Effector memory CD4-positive, alpha-beta T cell (primary cell): Measurements from ENCODE around the gene PNLIPRP1.

Experiments
- DNase-seq, 3 donors: peaks; one replicate each; pipeline ENCODE4 v3.0.0-alpha.2; 2020
- H3K27ac ChIP-seq: 2 replicates; pipeline ENCODE4 v1.7.0; 2013; ENCODE audit warnings: mild to moderate bottlenecking, low read length, moderate library complexity; ENCODE audit not compliant: insufficient read depth, poor library complexity, severe bottlenecking
- H3K27me3 ChIP-seq: replicated peaks from 2 replicates; pipeline ENCODE4 v1.7.0; 2013; ENCODE audit warnings: mild to moderate bottlenecking, low read length; ENCODE audit not compliant: insufficient read depth, control insufficient read depth, poor library complexity, severe bottlenecking
- H3K36me3 ChIP-seq: 2 replicates; pipeline ENCODE4 v1.7.0; 2013; ENCODE audit warnings: mild to moderate bottlenecking, low read length, moderate library complexity; ENCODE audit not compliant: control insufficient read depth, insufficient read depth
- H3K4me1 ChIP-seq: 2 replicates; pipeline ENCODE4 v1.7.0; 2013; ENCODE audit warnings: low read length, mild to moderate bottlenecking; ENCODE audit not compliant: control insufficient read depth, insufficient read depth, poor library complexity, severe bottlenecking
- H3K4me3 ChIP-seq: 2 replicates; pipeline ENCODE4 v1.7.0; 2013; ENCODE audit warnings: low read length, low read depth, mild to moderate bottlenecking; ENCODE audit not compliant: insufficient read depth, poor library complexity, severe bottlenecking
- H3K9me3 ChIP-seq: 2 replicates; pipeline ENCODE4 v1.7.0; 2013; ENCODE audit warnings: mild to moderate bottlenecking, low read length, moderate library complexity; ENCODE audit not compliant: control insufficient read depth
- total RNA-seq, 3 donors: gene quantifications; one replicate each; lab custom pipeline; 2026; lab: John Stamatoyannopoulos, UW

The PNLIPRP1 gene
- 0 reads per million in 3 donors for total RNA-seq

DNA sequence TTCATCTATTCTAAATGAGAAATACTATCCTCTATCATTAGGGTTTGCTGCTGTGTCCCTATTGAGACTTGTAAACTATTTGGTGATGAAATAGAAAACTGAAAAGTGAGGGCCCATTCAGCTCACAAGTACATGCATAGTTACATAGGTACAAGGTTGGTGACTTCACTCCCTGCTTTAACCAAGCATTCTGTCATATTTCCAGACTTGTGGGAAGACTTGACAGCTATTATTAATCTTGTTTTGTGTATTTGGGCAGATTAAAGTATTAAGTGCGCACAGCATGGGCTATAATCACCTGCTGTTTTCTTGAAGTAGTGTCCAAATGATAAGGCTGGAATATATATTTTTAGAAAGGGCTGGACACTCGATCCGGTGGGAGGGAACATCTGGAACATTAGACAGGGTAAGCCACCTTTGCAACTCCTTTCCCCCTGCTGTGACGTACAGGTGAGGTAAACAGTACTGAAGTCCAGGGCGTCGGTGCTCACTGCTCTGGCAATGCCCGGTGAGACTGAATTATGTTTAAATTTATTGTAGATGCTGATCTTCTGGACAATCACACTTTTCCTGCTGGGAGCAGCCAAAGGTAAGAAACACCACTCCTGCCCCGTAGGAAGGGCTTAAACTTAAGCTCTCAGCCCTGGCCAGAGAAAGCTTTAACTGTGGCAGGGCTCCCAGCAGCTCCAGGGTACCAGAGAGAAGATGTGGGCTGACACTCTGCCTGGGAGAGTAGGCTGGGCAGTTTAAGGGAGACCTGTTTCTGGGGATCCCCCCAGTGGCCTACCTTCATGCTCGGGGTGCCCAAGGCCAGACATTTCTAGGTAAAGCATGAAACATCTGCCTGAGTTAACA lies at the start of gene PNLIPRP1:
PNLIPRP1 (plus strand) TSS at position 370 of the 855 bp plus-strand sequence; CDS start at position 541, 171 bp downstream.
- Histone ChIP-seq H3K36me3 (no peaks in the 10 kb centered on the region), H3K27ac (no peak within 1 kb of the TSS), H3K9me3 (no peaks in the 10 kb centered on the region), H3K4me1 (no peaks in the 10 kb centered on the region), H3K4me3 (no peak within 1 kb of the TSS), H3K27me3 (no peaks in the 10 kb centered on the region)
- DNase-seq, result no peak

DNA sequence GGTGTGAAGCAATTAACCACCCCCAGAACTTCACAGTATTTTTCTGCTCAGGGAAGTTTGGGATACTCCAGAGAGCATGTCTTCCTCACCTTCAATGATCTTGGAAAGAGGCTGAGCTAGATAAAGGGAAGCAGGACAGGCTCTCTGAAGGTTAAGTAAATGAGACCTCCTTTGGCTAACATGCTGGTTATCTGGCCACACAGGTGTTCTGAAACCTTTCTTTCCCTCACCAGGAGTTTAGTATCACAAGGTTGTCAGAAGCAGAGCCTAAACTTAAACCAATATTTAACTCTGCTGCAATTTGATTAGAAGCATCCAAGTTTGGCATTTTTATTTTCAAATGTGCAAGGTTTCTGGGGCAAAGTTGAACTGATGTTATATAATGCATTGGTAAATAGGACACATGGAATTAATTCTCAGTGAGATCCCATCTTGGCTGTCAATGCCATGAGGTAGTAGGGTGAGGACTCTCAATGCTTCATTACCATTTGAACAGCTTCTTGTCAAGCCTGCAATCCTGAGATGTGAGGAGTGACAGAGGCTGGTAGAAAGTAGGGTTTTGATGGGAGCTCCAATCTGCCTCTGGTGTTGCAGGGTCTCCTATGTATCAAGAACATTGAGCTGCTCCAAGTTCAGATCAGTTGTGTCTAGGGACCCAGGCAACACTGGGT lies 48.6 kb upstream of the PNLIPRP1 start:
- Histone ChIP-seq H3K36me3 (no peaks in the 10 kb centered on the region), H3K27me3 (no peaks in the 10 kb centered on the region), H3K9me3 (no peaks in the 10 kb centered on the region), H3K27ac (no peak overlapping the region), H3K4me1 (no peaks in the 10 kb centered on the region), H3K4me3 (no peak overlapping the region)
- DNase-seq, result no peak

DNA sequence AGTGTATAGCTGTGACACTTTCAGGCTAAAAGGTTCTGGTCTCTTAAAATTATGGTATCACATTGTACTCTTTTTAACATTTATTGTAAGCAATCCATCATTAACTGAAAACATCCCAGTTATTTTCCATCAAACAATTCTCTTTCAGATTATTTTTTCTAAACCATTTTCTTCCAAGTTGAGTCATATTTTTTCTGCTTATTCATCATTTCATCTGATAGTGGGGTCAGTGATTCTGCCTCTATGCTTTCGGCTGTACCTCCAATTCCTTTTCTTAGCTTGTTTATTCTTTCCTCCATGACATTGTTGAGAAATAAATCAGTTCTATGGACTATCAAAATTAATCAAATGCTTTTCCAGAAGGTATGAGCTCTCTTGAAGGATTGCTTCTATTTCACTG lies 45.6 kb upstream of the PNLIPRP1 start:
- no peak for DNase-seq
- Histone ChIP-seq H3K27me3 (no peaks in the 10 kb centered on the region), H3K36me3 (no peaks in the 10 kb centered on the region), H3K9me3 (no peaks in the 10 kb centered on the region), H3K4me1 (no peaks in the 10 kb centered on the region), H3K4me3 (no peak overlapping the region), H3K27ac (no peak overlapping the region)

DNA sequence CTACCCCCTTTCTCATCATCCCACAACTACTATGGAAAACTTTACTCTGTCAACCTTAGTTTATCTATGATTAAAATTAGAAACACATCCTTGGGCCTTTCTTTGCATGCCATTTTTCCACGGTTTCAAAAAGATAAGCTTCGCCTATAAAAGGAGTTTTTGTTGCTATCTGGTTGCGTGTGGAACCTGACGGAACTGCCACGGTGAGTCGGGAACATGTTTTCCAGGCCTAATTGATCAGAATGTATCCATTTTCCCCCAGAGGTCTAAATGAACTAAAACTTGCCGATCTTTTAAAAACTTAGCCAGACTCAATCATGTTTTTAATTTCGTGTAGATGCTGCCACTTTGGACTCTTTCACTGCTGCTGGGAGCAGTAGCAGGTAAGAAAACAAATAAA lies 45.0 kb upstream of the PNLIPRP1 start, which contains the start of gene PNLIP:
PNLIP (plus strand) TSS at position 176 of the 400 bp plus-strand sequence; CDS start at position 338, 162 bp downstream.
- Histone ChIP-seq H3K27me3 (no peaks in the 10 kb centered on the region), H3K9me3 (no peaks in the 10 kb centered on the region), H3K27ac (no peak within 1 kb of the TSS), H3K36me3 (no peaks in the 10 kb centered on the region), H3K4me1 (no peaks in the 10 kb centered on the region), H3K4me3 (no peak within 1 kb of the TSS)
- DNase-seq, result no peak

DNA sequence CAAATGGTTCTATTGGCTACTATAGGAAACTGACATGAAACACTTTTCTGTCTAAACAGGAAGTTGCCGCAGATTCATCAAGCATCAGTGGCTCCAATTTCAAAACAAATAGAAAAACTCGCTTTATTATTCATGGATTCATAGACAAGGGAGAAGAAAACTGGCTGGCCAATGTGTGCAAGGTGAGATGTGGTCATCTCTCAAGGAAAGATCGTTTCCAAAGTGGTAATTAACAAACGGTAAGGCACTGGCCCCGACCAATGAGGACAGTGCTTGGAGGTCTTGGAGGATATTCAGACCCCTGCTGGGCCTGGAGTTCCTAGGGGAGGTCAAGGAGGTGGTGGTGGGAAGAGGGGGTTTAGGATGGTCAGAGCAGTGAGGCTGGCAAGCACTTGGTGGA lies 42.5 kb upstream of the PNLIPRP1 start:
- Histone ChIP-seq H3K27me3 (no peaks in the 10 kb centered on the region), H3K36me3 (no peaks in the 10 kb centered on the region), H3K4me1 (no peaks in the 10 kb centered on the region), H3K4me3 (no peak overlapping the region), H3K9me3 (no peaks in the 10 kb centered on the region), H3K27ac (no peak overlapping the region)
- no peak for DNase-seq

DNA sequence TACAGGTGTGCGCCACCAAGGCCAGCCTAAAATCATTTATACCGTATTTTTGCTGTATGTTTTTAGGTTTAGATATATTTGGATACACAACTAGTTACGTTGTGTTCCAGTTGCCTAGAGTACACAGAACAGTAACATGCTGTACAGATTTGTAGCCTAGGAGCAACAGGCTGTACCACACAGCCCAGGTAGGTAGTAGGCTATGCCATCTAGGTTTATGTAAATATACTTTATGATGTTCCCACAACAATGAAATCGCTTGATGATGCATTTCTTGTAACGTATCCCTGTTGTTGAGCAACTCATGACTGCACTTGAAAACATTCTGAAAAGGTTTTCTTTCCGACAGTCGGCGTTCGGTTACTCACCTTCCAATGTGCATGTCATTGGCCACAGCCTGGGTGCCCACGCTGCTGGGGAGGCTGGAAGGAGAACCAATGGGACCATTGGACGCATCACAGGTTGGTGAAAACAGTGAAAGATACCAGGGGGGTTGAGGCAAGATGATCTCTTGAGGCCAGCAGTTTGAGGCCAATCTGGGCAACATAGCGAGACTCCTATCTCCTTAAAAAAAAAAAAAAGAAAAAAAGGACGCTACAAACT lies 37.3 kb upstream of the PNLIPRP1 start:
- H3K36me3 ChIP-seq, result no peaks in the 10 kb centered on the region
- H3K4me3 ChIP-seq, result no peak overlapping the region
- no peak for DNase-seq
- H3K9me3 ChIP-seq, result no peaks in the 10 kb centered on the region
- no peaks in the 10 kb centered on the region for H3K27me3 ChIP-seq
- no peaks in the 10 kb centered on the region for H3K4me1 ChIP-seq
- no peak overlapping the region for H3K27ac ChIP-seq

DNA sequence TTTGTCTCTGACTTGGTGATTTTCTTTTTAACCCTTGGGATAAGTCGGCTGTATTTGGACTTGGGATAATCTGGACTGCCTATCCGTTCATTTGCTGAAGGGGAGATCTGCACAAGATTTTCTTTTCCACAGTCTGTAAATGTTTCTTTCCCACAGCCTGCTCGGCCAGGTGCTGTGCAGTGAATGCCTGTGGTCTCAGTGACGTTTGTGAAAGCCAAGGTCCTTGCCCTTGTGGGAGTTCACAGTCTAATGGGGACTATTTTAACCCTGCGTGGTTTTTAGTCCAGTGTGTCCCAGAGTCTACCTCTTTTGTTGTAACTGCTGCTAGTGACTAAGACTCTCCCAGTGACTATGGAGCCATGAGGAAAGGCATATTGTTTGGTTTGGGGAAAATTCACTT lies 36.1 kb upstream of the PNLIPRP1 start:
- no peaks in the 10 kb centered on the region for H3K4me1 ChIP-seq
- H3K27ac ChIP-seq, result no peak overlapping the region

DNA sequence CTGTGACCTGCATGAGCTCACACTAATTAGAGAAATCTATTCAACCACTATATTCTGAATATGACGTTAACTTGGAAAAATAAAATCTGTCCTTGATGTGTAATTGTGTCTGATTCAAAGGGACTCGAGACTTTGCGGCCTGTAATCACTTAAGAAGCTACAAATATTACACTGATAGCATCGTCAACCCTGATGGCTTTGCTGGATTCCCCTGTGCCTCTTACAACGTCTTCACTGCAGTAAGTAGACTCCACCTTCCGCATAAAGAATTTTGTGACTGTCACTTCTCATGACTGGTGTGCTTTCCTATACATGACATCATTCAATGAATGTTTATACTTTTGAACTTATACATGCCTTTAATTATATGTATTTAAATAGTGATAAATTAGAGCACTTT lies 34.9 kb upstream of the PNLIPRP1 start:
- H3K36me3 ChIP-seq, result no peaks in the 10 kb centered on the region
- H3K4me3 ChIP-seq, result no peak overlapping the region
- H3K4me1 ChIP-seq, result no peaks in the 10 kb centered on the region
- no peak for DNase-seq
- H3K27ac ChIP-seq, result no peak overlapping the region
- no peaks in the 10 kb centered on the region for H3K9me3 ChIP-seq
- no peaks in the 10 kb centered on the region for H3K27me3 ChIP-seq

More for the DNA sequence above, 36.1 kb upstream of the PNLIPRP1 start:
- no peaks in the 10 kb centered on the region for H3K27me3 ChIP-seq
- H3K4me3 ChIP-seq, result no peak overlapping the region
- H3K9me3 ChIP-seq, result no peaks in the 10 kb centered on the region
- no peak for DNase-seq
- H3K36me3 ChIP-seq, result no peaks in the 10 kb centered on the region

DNA sequence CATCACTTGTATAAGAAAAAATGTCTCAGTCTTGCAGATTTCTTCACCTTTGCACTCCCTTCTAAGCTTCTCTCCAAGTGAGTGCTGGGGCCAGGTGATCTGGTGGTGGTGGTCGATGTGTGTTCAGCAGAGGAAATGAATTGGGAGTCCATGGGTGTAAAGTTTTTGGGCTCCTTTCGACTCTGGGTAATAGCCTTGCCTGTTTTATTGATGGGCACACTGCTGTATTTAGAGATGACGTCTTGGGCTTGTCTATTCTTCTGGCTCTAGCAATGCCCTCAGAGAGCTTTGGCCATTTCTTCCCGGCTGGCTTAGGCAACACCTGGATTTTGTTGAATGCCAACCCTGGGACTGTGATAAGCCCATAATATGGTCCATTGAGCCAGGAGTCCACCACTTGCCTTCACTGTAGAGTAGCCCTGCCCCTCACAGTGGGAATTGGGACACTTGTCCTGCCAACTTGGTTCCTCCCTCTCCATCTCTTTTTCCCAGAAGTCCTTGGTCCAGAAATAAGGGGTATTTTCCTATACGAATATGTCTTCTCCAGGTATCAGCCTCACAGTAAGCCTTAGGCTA lies 33.4 kb upstream of the PNLIPRP1 start:
- H3K4me3 ChIP-seq, result no peak overlapping the region
- no peaks in the 10 kb centered on the region for H3K27me3 ChIP-seq
- H3K9me3 ChIP-seq, result no peaks in the 10 kb centered on the region
- DNase-seq, result no peak
- H3K27ac ChIP-seq, result no peak overlapping the region
- no peaks in the 10 kb centered on the region for H3K36me3 ChIP-seq
- no peaks in the 10 kb centered on the region for H3K4me1 ChIP-seq
